K562 (cell line): ENCODE measurements around the gene UHRF1. TPM values are rescaled to one million over a fixed set of nuclear protein-coding genes. Genes with fewer than 3 reads are reported as not detected.

Experiments
- ATAC-seq: fragments of 200-7000 bp; cut with Tn5 transposase; 3 replicates; pipeline ENCODE4 v1.9.1; 2020; ENCODE audit warnings: moderate library complexity
- BruUV-seq: library from RNA; stranded (reverse); fragments of 400-500 nt; replicated peaks from 2 replicates; lab custom pipeline; 2021; lab: Mats Ljungman, UMichigan
- CTCF ChIA-PET: fragments of 300-600 bp; formaldehyde crosslinking; extraction: SDS; loops from one replicate; lab custom pipeline; 2021; ENCODE audit warnings: low intra/inter-chr PET ratio; lab: Yijun Ruan, JAX
- POLR2A ChIA-PET: fragments of 300-600, 350-650 bp; sonication (Branson Sonifier 250); formaldehyde crosslinking; extraction: SDS; loops from one replicate; lab custom pipeline; 2021; ENCODE audit warnings: antibody characterized with exemption, inconsistent platforms; lab: Yijun Ruan, JAX
- DNase-seq, 4 experiments: peaks; one replicate each; pipeline versions ENCODE4 v3.0.0 to v3.0.0-alpha.2; 2011 to 2018; ENCODE audit warnings: low spot score in 3 of 4, mixed read lengths in 3 of 4; ENCODE audit errors: extremely low read depth in 1 of 4
- FAIRE-seq: peaks from 2 replicates; lab custom pipeline; 2011; peaks lifted over from hg19 to GRCh38; lab: Jason Lieb, UNC
- H2AFZ ChIP-seq: 2 replicates; pipeline ENCODE4 v1.6.0; 2011; ENCODE audit warnings: low read depth, low read length, control low read depth, inconsistent platforms
- H3K27ac ChIP-seq: fragments of 200-600 bp; 3 replicates; pipeline ENCODE4 v1.8.0; 2011; ENCODE audit warnings: low read depth, mild to moderate bottlenecking, control low read depth, inconsistent platforms, low read length, moderate library complexity, mixed read lengths; ENCODE audit errors: extremely low read depth
- H3K27me3 ChIP-seq, 2 experiments: fragments of 300-600 bp in 1 of 2; 2 replicates in 1 of 2; 3 replicates in 1 of 2; pipeline versions ENCODE4 v1.6.0 to v1.8.0; 2011; ENCODE audit warnings: inconsistent platforms in 2 of 2, low read length in 2 of 2, mild to moderate bottlenecking in 1 of 2, mixed read lengths in 1 of 2, moderate library complexity in 1 of 2; ENCODE audit not compliant: control insufficient read depth in 2 of 2, insufficient read depth in 2 of 2
- H3K36me3 ChIP-seq: fragments of 300-600 bp; 3 replicates; pipeline ENCODE4 v1.8.0; 2011; ENCODE audit warnings: mild to moderate bottlenecking, low read length, inconsistent platforms; ENCODE audit not compliant: control insufficient read depth, insufficient read depth
- H3K4me1 ChIP-seq, 2 experiments: fragments of 200-600 bp in 1 of 2; replicated peaks in 1 of 2; 2 replicates in 1 of 2; 3 replicates in 1 of 2; pipeline versions ENCODE4 v1.5.1 to v1.8.0; 2011; ENCODE audit warnings: inconsistent platforms in 2 of 2, low read length in 2 of 2, mild to moderate bottlenecking in 1 of 2, mixed read lengths in 1 of 2, moderate library complexity in 1 of 2; ENCODE audit not compliant: control insufficient read depth in 2 of 2, insufficient read depth in 2 of 2
- H3K4me2 ChIP-seq: 2 replicates; pipeline ENCODE4 v1.6.1; 2011; ENCODE audit warnings: low read length, control low read depth, inconsistent platforms, mixed read lengths; ENCODE audit not compliant: insufficient read depth
- H3K4me3 ChIP-seq: fragments of 200-600 bp; sonication (generic), shearing (Covaris generic); 2 replicates; pipeline ENCODE4 v1.5.1; 2016; ENCODE audit warnings: control low read depth, inconsistent platforms
- H3K79me2 ChIP-seq: fragments of 200-600 bp; 3 replicates; pipeline ENCODE4 v1.8.0; 2011; ENCODE audit warnings: low read length, inconsistent platforms; ENCODE audit not compliant: control insufficient read depth, insufficient read depth
- H3K9ac ChIP-seq, 2 experiments: 2 replicates each; pipeline versions ENCODE4 v1.6.0 to v1.6.1; 2011; ENCODE audit warnings: low read depth in 2 of 2, low read length in 2 of 2, control low read depth in 1 of 2, inconsistent platforms in 1 of 2, mild to moderate bottlenecking in 1 of 2, mixed read lengths in 1 of 2; ENCODE audit not compliant: insufficient read depth in 1 of 2
- H3K9me1 ChIP-seq: one replicate; pipeline ENCODE4 v1.6.0; 2011; ENCODE audit warnings: inconsistent platforms, mild to moderate bottlenecking, low read length, moderate library complexity; ENCODE audit not compliant: control insufficient read depth, insufficient read depth
- H3K9me3 ChIP-seq: replicated peaks from 2 replicates; pipeline ENCODE4 v1.5.1; 2011; ENCODE audit warnings: low read depth, low read length, inconsistent platforms; ENCODE audit not compliant: control insufficient read depth, insufficient read depth
- H4K20me1 ChIP-seq: replicated peaks from 2 replicates; pipeline ENCODE4 v1.6.1; 2011; ENCODE audit warnings: low read length, inconsistent platforms, mixed read lengths; ENCODE audit not compliant: control insufficient read depth, insufficient read depth
- ATF2 ChIP-seq: sonication (generic); formaldehyde crosslinking; IDR thresholded peaks from 2 replicates; pipeline ENCODE4 v1.8.1; 2022; ENCODE audit warnings: missing genetic modification reagents
- CLOCK ChIP-seq: fragments of 250-450 bp; sonication (Bioruptor Pico); IDR thresholded peaks from 2 replicates; pipeline ENCODE4 v1.4.0; 2020; ENCODE audit warnings: mild to moderate bottlenecking, moderate library complexity, borderline replicate concordance
- HBP1 ChIP-seq: fragments of 450-650 bp; formaldehyde crosslinking; IDR thresholded peaks from 2 replicates; pipeline ENCODE4 v1.4.0; 2022; ENCODE audit warnings: missing genetic modification characterization
- IFI16 ChIP-seq: fragments of 250-450 bp; sonication (Bioruptor Pico); IDR thresholded peaks from 2 replicates; pipeline ENCODE4 v2.1.2; 2022; ENCODE audit warnings: mild to moderate bottlenecking, inconsistent platforms
- MTA3 ChIP-seq: fragments of 450-650 bp; formaldehyde crosslinking; IDR thresholded peaks from 2 replicates; pipeline ENCODE4 v1.6.1; 2017; ENCODE audit warnings: mild to moderate bottlenecking, borderline replicate concordance
- ZBTB33 ChIP-seq: sonication (generic); formaldehyde crosslinking; IDR thresholded peaks from 2 replicates; pipeline ENCODE4 v1.8.1; 2023; ENCODE audit warnings: mild to moderate bottlenecking, missing genetic modification reagents
- ZHX1 ChIP-seq: fragments of 150-350 bp; conservative IDR thresholded peaks from 2 replicates; pipeline ENCODE4 v1.6.1; 2014; ENCODE audit warnings: low read length
- ZKSCAN1 ChIP-seq: fragments of 150-350 bp; IDR thresholded peaks from 2 replicates; pipeline ENCODE4 v1.6.1; 2016; ENCODE audit warnings: low read depth, low read length
- ZNF280B ChIP-seq: fragments of 250-450 bp; sonication (Bioruptor Pico); IDR thresholded peaks from 2 replicates; pipeline ENCODE4 v1.5.1; 2021; ENCODE audit warnings: mild to moderate bottlenecking
- WGBS: fragments of 100-300 bp; shearing (Covaris generic); methylation state at CpG from one replicate; pipeline ENCODE4 v1.1.6; 2016; ENCODE audit warnings: low coverage, mixed read lengths; ENCODE audit not compliant: insufficient coverage; ENCODE audit errors: missing lambda C conversion rate; 5-methylcytosine and 5-hydroxymethylcytosine counted together
- in situ Hi-C: fragments of 300-500 bp; cut with MboI; formaldehyde crosslinking; loops from 4 replicates; pipeline ENCODE4 v1.15.0; 2018; ENCODE audit warnings: inconsistent platforms, mixed read lengths
- intact Hi-C: fragments of 100-400 bp; cut with micrococcal nuclease; formaldehyde crosslinking; loops from 2 replicates; pipeline ENCODE4 v1.14.2; 2022
- polyA plus RNA-seq, 8 experiments: library from polyadenylated mRNA; depleted of rRNA in 4 of 8; stranded (reverse) in 5 of 8; unstranded in 3 of 8; fragments of >200 nt; fragmentation: Nextera tagmentation in 2 of 8; fragmentation: Illumina TruSeq in 1 of 8; extraction: Ambion mirVana in 2 of 8; extraction: Trizol in 1 of 8; gene quantifications; 2 replicates each; pipeline versions ENCODE4 v1.2.1 to v1.2.3, GENCODE V29; 2011 to 2014; ENCODE audit warnings: inconsistent platforms in 1 of 8, missing spikeins in 1 of 8
- total RNA-seq, 7 experiments: library from RNA; depleted of rRNA in 6 of 7; stranded (reverse); fragments of >200 nt in 6 of 7; fragmentation: Illumina TruSeq in 2 of 7; extraction: Trizol in 2 of 7; gene quantifications; 2 replicates each; pipeline versions ENCODE4 v1.2.1 to v1.2.3, GENCODE V29; 2011 to 2021; ENCODE audit warnings: low replicate concordance in 1 of 7

UHRF1 gene
- total and polyA plus RNA-seq, 9 of the 15 experiments (the other 6 are each of a cell fraction or from before 2014, with no cell fraction given): 6.0 to 101 (median 30.9) TPM

GRCh38 chr19:4923276-4923747 lies 14.0 kb downstream of the UHRF1 start:
- intact Hi-C loops (no loop called here), in situ Hi-C loops (no loop called here)
- Histone ChIP-seq H3K4me2 (no peak overlapping the region), H3K9me1 (peaks cover 3% of the 10 kb centered on the region), H2AFZ (no peak overlapping the region), H3K4me3 (no peak overlapping the region), H3K9me3 (no peaks in the 10 kb centered on the region), H3K27ac (no peak overlapping the region), H3K36me3 (peaks cover 56% of the 10 kb centered on the region), H3K4me1 (peaks cover 8 to 35% of the 10 kb centered on the region in 2 experiments; a peak in 4 of 5 replicates), H3K79me2 (peaks cover 66% of the 10 kb centered on the region), H3K27me3 (no peaks in the 10 kb centered on the region), H4K20me1 (peaks cover 4% of the 10 kb centered on the region), H3K9ac (peak overlapping the region in 1 of 2 experiments; percentile 58; a peak in 2 of 4 replicates)
- POLR2A ChIA-PET: interaction anchor here (1.1 kb wide), 1 partner anchor 107 kb away, joined by 3 read pairs; no protein-coding TSS in a partner anchor
- CTCF ChIA-PET: no interaction called here
- DNase-seq: no peak
- no peak for ATAC-seq
- FAIRE-seq: no peak
- no TSS peak for BruUV-seq
- WGBS: 92% methylated on average over 19 of the region's 21 CpGs
- TF ChIP-seq CLOCK (CRISPR knock-in tag) (no peak), ZNF280B (no peak), ZHX1 (no peak), IFI16 (CRISPR knock-in tag) (no peak), ATF2 (CRISPR knock-in tag) (no peak), MTA3 (no peak), HBP1 (CRISPR knock-in tag) (no peak), ZKSCAN1 (no peak), ZBTB33 (no peak)
